Measurements from ENCODE around the gene MTR.

DNA sequence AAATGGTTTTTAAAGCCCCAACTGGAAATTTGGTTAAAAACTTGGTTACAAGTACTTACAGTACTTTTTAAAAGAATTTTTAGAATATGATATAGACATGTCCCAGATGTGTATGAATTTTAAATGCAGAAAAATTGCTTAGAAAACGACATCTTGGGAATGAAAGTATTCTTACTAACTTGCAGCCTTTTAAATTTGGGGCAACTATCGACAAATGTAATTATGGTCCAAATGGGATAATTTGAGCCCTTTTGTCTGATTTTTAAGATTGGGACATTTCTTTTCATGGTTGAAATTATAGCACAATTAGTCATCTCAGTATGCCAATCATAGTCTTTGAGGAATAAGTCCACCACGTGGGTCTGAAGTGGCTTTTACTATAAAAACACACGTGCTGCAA lies 43.2 kb upstream of the MTR start:
- no peak for TF ChIP-seq POLR2A (IDR thresholded peaks at IDR 0.05)
- TF ChIP-seq, protein P1, sequence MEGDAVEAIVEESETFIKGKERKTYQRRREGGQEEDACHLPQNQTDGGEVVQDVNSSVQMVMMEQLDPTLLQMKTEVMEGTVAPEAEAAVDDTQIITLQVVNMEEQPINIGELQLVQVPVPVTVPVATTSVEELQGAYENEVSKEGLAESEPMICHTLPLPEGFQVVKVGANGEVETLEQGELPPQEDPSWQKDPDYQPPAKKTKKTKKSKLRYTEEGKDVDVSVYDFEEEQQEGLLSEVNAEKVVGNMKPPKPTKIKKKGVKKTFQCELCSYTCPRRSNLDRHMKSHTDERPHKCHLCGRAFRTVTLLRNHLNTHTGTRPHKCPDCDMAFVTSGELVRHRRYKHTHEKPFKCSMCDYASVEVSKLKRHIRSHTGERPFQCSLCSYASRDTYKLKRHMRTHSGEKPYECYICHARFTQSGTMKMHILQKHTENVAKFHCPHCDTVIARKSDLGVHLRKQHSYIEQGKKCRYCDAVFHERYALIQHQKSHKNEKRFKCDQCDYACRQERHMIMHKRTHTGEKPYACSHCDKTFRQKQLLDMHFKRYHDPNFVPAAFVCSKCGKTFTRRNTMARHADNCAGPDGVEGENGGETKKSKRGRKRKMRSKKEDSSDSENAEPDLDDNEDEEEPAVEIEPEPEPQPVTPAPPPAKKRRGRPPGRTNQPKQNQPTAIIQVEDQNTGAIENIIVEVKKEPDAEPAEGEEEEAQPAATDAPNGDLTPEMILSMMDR (IDR thresholded peaks at IDR 0.05): no peak

Measured in prostate gland (tissue), 2 donors.